GM13976 (cell line): ENCODE data around the gene ORC6.

Experiments used
- DNase-seq: peaks from one replicate; pipeline ENCODE4 v3.0.0; 2012; ENCODE audit warnings: low spot score
- in situ Hi-C: fragments of 300-500 bp; cut with MboI; formaldehyde crosslinking; loops from one replicate; pipeline ENCODE4 v1.12.0; 2022; ENCODE audit warnings: low sequenced_read_pairs, mixed read lengths, inconsistent platforms; ENCODE audit not compliant: unreplicated experiment
- TF ChIP-seq, protein P1 (sequence below): IDR thresholded peaks from 2 replicates; pipeline ENCODE4 v1.5.1; 2012; ENCODE audit warnings: borderline replicate concordance, mild to moderate bottlenecking; ENCODE audit not compliant: insufficient read depth; ENCODE audit errors: extremely low read depth, missing control alignments, control extremely low read depth

Gene ORC6

DNA sequence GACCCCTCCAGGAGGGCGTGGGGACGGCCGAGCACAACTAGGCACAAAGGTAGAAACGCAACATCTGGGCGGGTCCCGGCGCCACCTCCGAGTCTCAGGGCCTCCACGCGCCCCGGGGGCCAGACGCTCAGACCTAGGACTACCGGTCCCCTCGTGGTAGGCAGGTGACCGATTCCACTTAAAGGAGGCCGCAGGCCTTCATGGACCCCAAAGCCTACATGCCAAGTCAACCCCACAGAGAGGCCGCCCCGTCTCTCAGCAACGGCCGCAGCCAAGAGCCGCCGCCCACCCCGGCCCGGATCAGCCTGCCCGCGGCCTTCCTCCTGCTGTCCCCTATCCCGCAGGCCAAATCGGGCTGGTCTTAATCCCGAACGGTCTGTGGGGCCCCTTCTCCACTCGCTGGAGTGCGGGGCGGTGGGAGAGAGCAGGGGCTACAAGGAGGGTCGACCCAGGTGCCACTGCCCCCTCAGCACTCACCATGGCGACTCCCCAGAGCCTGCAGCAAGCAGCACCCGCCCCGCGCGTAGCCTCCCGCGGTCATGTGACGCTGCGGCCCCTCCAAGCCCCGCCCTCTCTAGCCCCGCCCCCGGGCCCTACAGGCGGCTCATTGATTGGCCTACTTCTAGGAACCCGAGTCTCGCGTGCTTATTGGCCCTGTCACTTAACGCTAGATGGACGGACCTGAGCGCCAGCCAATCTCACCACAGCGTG lies 650 bp upstream of the ORC6 start, which contains the start of gene VPS35:
Gene VPS35, minus strand, starts transcription at position 525 of the 711 bp plus-strand sequence. Its CDS starts 45 bp downstream, at position 480.
- TF ChIP-seq, protein P1, sequence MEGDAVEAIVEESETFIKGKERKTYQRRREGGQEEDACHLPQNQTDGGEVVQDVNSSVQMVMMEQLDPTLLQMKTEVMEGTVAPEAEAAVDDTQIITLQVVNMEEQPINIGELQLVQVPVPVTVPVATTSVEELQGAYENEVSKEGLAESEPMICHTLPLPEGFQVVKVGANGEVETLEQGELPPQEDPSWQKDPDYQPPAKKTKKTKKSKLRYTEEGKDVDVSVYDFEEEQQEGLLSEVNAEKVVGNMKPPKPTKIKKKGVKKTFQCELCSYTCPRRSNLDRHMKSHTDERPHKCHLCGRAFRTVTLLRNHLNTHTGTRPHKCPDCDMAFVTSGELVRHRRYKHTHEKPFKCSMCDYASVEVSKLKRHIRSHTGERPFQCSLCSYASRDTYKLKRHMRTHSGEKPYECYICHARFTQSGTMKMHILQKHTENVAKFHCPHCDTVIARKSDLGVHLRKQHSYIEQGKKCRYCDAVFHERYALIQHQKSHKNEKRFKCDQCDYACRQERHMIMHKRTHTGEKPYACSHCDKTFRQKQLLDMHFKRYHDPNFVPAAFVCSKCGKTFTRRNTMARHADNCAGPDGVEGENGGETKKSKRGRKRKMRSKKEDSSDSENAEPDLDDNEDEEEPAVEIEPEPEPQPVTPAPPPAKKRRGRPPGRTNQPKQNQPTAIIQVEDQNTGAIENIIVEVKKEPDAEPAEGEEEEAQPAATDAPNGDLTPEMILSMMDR: no peak
- DNase-seq: peak; percentile 96

DNA sequence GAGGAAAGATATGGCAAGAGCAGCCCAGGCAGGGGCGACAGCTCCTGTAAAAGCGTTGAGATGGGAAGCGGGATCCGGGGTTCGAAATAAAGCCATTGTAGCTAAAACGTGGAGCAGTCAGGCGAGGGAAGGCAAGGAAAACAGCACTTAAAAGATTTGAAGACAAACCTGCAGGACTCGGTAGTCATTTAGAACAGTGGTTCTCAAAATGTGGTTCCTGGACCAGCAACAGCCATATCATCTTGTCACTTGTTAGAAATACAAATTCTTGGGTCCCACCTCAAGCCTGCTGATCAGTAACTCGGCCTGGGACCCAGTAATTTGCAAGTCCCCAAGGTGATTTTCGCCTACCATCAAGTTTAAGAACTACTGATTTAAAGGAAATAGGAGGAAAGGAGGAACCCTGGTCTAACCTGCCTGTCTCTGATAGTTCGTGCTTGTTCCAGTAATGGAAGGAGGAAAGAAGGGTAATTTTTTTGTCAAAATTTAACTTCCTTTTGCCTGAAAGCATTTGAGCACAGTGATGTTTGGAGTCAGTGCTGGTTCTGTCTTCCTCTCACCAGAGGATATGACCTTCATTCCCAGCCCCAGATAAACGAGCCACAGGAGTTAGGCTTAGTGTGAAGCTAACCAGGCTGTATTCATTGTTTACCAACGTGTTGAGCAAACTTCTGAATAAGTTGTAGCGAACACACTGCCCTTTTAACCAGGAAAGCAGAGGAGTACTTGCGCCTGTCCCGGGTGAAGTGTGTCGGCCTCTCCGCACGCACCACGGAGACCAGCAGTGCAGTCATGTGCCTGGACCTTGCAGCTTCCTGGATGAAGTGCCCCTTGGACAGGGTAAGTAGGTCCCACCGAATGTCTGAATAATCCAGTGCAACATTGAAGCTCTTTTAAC lies 1.1 kb downstream of the ORC6 start:
- no peak for DNase-seq
- in situ Hi-C loops: no loop called here

More for the DNA sequence above, 650 bp upstream of the ORC6 start, which contains the start of gene VPS35:
- in situ Hi-C loops: no loop called here

DNA sequence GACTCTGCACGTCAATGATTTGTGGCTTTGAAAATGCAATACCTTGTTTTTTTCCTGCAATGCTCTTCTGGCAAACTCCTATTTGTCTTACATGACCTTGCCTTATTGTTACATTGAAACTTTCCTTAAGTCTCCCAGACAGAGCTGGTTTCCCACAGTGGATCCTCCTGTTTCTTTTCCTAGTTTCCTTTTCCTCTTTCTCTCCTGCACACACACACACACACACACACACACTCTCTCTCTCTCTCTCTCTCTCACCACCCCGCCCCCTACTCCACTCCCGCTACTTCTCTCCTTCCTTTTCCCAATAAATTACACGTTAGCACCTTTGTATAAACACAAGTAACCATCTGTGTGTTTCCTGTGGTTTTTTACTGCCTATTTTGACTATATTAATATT lies 2.3 kb downstream of the ORC6 start:
- in situ Hi-C loops: no loop called here
- TF ChIP-seq, protein P1: no peak
- no peak for DNase-seq

More for the DNA sequence above, 1.1 kb downstream of the ORC6 start:
- TF ChIP-seq, protein P1: no peak

GRCh38 chr16:46693598-46693997 lies 4.1 kb downstream of the ORC6 start:
- in situ Hi-C loops: no loop called here
- TF ChIP-seq, protein P1: no peak
- no peak for DNase-seq

DNA sequence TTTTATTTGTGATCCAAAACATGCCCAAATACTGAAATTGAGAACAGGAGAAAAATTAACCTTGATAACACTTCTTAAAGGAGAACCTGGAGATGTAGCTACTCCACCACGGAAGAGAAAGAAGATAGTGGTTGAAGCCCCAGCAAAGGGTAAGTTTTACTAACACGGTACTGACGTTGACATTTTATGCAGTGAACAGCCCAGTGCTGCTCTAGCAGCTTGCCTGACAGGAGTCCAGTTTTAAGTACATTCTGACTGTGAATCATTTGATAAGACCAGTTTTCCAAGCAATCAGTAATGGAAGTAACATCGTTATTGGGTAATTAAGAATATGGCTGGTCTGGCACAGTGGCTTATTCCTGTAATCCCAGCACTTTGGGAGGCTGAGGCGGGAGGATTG lies 6.5 kb downstream of the ORC6 start:
- no peak for DNase-seq
- in situ Hi-C loops: no loop called here
- TF ChIP-seq, protein P1: no peak

DNA sequence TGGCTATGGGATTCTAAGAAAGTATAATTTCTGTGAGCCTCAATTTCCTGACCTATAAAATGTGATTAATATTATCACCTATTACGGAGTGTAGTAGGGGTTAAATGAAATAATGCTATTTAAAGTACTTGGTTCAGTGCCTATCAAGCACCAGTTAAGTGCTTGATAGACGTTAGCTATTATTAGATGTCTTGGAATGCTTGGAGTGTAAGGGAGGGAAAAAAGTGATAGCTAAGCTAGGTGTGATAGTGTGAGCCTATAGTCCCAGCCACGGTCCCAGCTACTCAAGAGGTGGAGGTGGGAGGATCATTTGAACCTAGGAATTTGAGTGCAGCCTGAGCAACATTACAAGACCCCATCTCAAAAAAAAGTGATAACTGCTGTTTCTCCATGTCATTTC lies 7.5 kb downstream of the ORC6 start:
- TF ChIP-seq, protein P1: no peak
- in situ Hi-C loops: no loop called here
- no peak for DNase-seq
